HG02571 (cell line): ENCODE data around the gene CCNT2.
"Not testable (repeated sequence)": the region's sequence is repeated elsewhere in the genome, so short reads cannot be mapped to it uniquely, and the experiment has no call there.

Source experiments
- ATAC-seq: cut with Tn5 transposase; IDR thresholded peaks from one replicate; pipeline ENCODE4 v1.9.1; 2021; ENCODE audit warnings: mild to moderate bottlenecking, moderate library complexity; ENCODE audit not compliant: unreplicated experiment

Gene CCNT2

GRCh38 chr2:134973241-134974138, 54.9 kb downstream of the CCNT2 start:
- no peak for ATAC-seq

- no peak for ATAC-seq
Measured at GRCh38 chr2:134975281-134976009, 56.8 kb downstream of the CCNT2 start.

- ATAC-seq, result no peak
Measured at GRCh38 chr2:134976074-134976702, 57.6 kb downstream of the CCNT2 start.

GRCh38 chr2:134977104-134977503, 58.5 kb downstream of the CCNT2 start:
- not testable (repeated sequence) for ATAC-seq

GRCh38 chr2:134979221-134979620, 60.6 kb downstream of the CCNT2 start:
- ATAC-seq, result no peak

- no peak for ATAC-seq
Measured at GRCh38 chr2:134980639-134981038, 62.0 kb downstream of the CCNT2 start.

- no peak for ATAC-seq
Measured at GRCh38 chr2:134982603-134983002, 64.0 kb downstream of the CCNT2 start.

GRCh38 chr2:134985061-134985460, 66.4 kb downstream of the CCNT2 start:
- no peak for ATAC-seq

- ATAC-seq, result no peak
Measured at GRCh38 chr2:134988994-134989605, 70.5 kb downstream of the CCNT2 start.

- ATAC-seq, result no peak
Measured at GRCh38 chr2:134999521-134999920, 80.9 kb downstream of the CCNT2 start.

- no peak for ATAC-seq
Measured at GRCh38 chr2:135002836-135003235, 84.2 kb downstream of the CCNT2 start.

GRCh38 chr2:135004005-135004746, 85.6 kb downstream of the CCNT2 start:
- peak; percentile 87 for ATAC-seq

GRCh38 chr2:135005753-135006152, 87.1 kb downstream of the CCNT2 start:
- no peak for ATAC-seq
